BE2C (cell line): Measurements from ENCODE around the gene DOHH.

Experiments
- DNase-seq: peaks from one replicate; pipeline ENCODE4 v3.0.0-alpha.2; 2020
- H3K27me3 ChIP-seq: fragments of 250-450 bp; sonication (Bioruptor Pico); 2 replicates; pipeline ENCODE4 v1.5.1; 2020; ENCODE audit warnings: mild to moderate bottlenecking
- H3K36me3 ChIP-seq: fragments of 250-450 bp; sonication (Bioruptor Pico); 2 replicates; pipeline ENCODE4 v1.5.1; 2020; ENCODE audit warnings: mild to moderate bottlenecking
- H3K4me1 ChIP-seq: fragments of 250-450 bp; sonication (Bioruptor Pico); 2 replicates; pipeline ENCODE4 v1.5.1; 2020
- H3K4me3 ChIP-seq: 2 replicates; pipeline ENCODE4 v1.5.1; 2011; ENCODE audit warnings: low read depth, low read length
- H3K9me3 ChIP-seq: fragments of 250-450 bp; sonication (Bioruptor Pico); 2 replicates; pipeline ENCODE4 v1.5.1; 2020
- CTCF ChIP-seq: IDR thresholded peaks from 2 replicates; pipeline ENCODE4 v1.5.1; 2012; ENCODE audit warnings: mild to moderate bottlenecking, low read depth, low read length

The DOHH gene

GRCh38 chr19:3546119-3546518, 45.6 kb upstream of the DOHH start:
- H3K4me3 ChIP-seq: no peak overlapping the region
- DNase-seq: no peak
- no peak for TF ChIP-seq CTCF
- H3K4me1 ChIP-seq: no peaks in the 10 kb centered on the region
- peaks cover 20% of the 10 kb centered on the region for H3K36me3 ChIP-seq
- no peaks in the 10 kb centered on the region for H3K27me3 ChIP-seq
- H3K9me3 ChIP-seq: no peaks in the 10 kb centered on the region

- H3K36me3 ChIP-seq: peaks cover 16% of the 10 kb centered on the region
- DNase-seq: no peak
- H3K9me3 ChIP-seq: no peaks in the 10 kb centered on the region
- H3K27me3 ChIP-seq: no peaks in the 10 kb centered on the region
- H3K4me3 ChIP-seq: no peak overlapping the region
- TF ChIP-seq CTCF: no peak
- H3K4me1 ChIP-seq: no peaks in the 10 kb centered on the region
Observed at GRCh38 chr19:3545669-3546034, 45.2 kb upstream of the DOHH start.

GRCh38 chr19:3544742-3545668, 44.5 kb upstream of the DOHH start:
- TF ChIP-seq CTCF: peak; percentile 84
- peaks cover 14% of the 10 kb centered on the region for H3K36me3 ChIP-seq
- no peaks in the 10 kb centered on the region for H3K27me3 ChIP-seq
- no peak overlapping the region for H3K4me3 ChIP-seq
- peak; percentile 79 for DNase-seq
- H3K4me1 ChIP-seq: no peaks in the 10 kb centered on the region
- no peaks in the 10 kb centered on the region for H3K9me3 ChIP-seq

GRCh38 chr19:3544058-3544376, 43.5 kb upstream of the DOHH start:
- no peak for TF ChIP-seq CTCF
- no peak for DNase-seq
- no peaks in the 10 kb centered on the region for H3K27me3 ChIP-seq
- no peaks in the 10 kb centered on the region for H3K9me3 ChIP-seq
- H3K36me3 ChIP-seq: peaks cover 14% of the 10 kb centered on the region
- H3K4me1 ChIP-seq: no peaks in the 10 kb centered on the region
- no peak overlapping the region for H3K4me3 ChIP-seq

- no peaks in the 10 kb centered on the region for H3K27me3 ChIP-seq
- no peak overlapping the region for H3K4me3 ChIP-seq
- peak; percentile 73 for DNase-seq
- no peak for TF ChIP-seq CTCF
- peaks cover 14% of the 10 kb centered on the region for H3K36me3 ChIP-seq
- H3K4me1 ChIP-seq: no peaks in the 10 kb centered on the region
- no peaks in the 10 kb centered on the region for H3K9me3 ChIP-seq
Observed at GRCh38 chr19:3543150-3544057, 42.9 kb upstream of the DOHH start.

- Histone ChIP-seq H3K9me3 (no peaks in the 10 kb centered on the region), H3K4me3 (no peak overlapping the region), H3K36me3 (peaks cover 10% of the 10 kb centered on the region), H3K4me1 (no peaks in the 10 kb centered on the region), H3K27me3 (no peaks in the 10 kb centered on the region)
- DNase-seq: no peak
- no peak for TF ChIP-seq CTCF
Observed at GRCh38 chr19:3539756-3540118, 39.3 kb upstream of the DOHH start.
